ENCODE results near the gene NDUFB10. TPM values are rescaled to one million over a fixed set of nuclear protein-coding genes. Genes with fewer than 3 reads are reported as not detected.

NDUFB10 gene
- total and polyA plus RNA-seq, 2 experiments from 2014 or later = 244 to 495 TPM

- TF ChIP-seq EZH2 (IDR thresholded peaks at IDR 0.05; ENCODE audit: low read depth, unreplicated experiment) (no peak), CTCF (conservative IDR thresholded peaks at IDR 0.05; ENCODE audit: low read depth in 2 of 2) (no peak), EZH2phosphoT487 (IDR thresholded peaks at IDR 0.05; ENCODE audit: unreplicated experiment) (no peak), NANOG (IDR thresholded peaks at IDR 0.05; ENCODE audit: borderline replicate concordance) (no peak)
Measured at GRCh38 chr16:2007081-2007836, 47.9 kb downstream of the NDUFB10 start (continued).

- Histone ChIP-seq H3K4me3 (peak overlapping the region; percentile 91), H2AFZ (no peak overlapping the region), H3F3A (replicated peaks; ENCODE audit: low read depth) (peaks cover 28% of the 10 kb centered on the region; the same call in 1 of the 2 replicates), H4K20me1 (replicated peaks; ENCODE audit: insufficient read depth) (peaks cover 36% of the 10 kb centered on the region), H3K27me3 (ENCODE audit: insufficient read depth) (no peaks in the 10 kb centered on the region), H3K4me2 (peak overlapping the region; percentile 97), H3K79me2 (replicated peaks; ENCODE audit: insufficient read depth) (peaks cover 42% of the 10 kb centered on the region), H3K27ac (ENCODE audit: low read depth) (no peak overlapping the region), H3K4me1 (ENCODE audit: insufficient read depth) (peaks cover 22% of the 10 kb centered on the region), H3K36me3 (ENCODE audit: insufficient read depth) (no peaks in the 10 kb centered on the region), H3K9me2 (ENCODE audit: insufficient read depth) (no peaks in the 10 kb centered on the region)
- peaks cover 15% of the 10 kb centered on the region for H3K27me3 Mint-ChIP-seq (ENCODE audit: insufficient read depth, low read depth, poor library complexity)
- H3K4me1 Mint-ChIP-seq = peaks cover 37% of the 10 kb centered on the region
- H3K36me3 Mint-ChIP-seq (ENCODE audit: low read depth) = peaks cover 11% of the 10 kb centered on the region
- no peaks in the 10 kb centered on the region for H3K9me3 Mint-ChIP-seq
- no peak for ATAC-seq
- no peak overlapping the region; the same call in 1 of the 2 replicates for H3K27ac Mint-ChIP-seq
- no peak for DNase-seq (ENCODE audit: low spot score)
- H3K4me3 Mint-ChIP-seq = peak overlapping the region; percentile 74
- TF ChIP-seq POLR2AphosphoS5 (IDR thresholded peaks at IDR 0.05; ENCODE audit: low read depth) (no peak), ZNF331 (CRISPR knock-in tag; IDR thresholded peaks at IDR 0.05; ENCODE audit: low read depth) (no peak), STAT1 (IDR thresholded peaks at IDR 0.05; ENCODE audit: unreplicated experiment) (no peak), JUNB (IDR thresholded peaks at IDR 0.05; ENCODE audit: unreplicated experiment) (no peak), CREB1 (CRISPR knock-in tag; IDR thresholded peaks at IDR 0.05; ENCODE audit: low read depth) (no peak), REST (IDR thresholded peaks at IDR 0.05; ENCODE audit: unreplicated experiment) (no peak), ZNF462 (CRISPR knock-in tag; IDR thresholded peaks at IDR 0.05) (no peak), ETS1 (IDR thresholded peaks at IDR 0.05) (no peak)
Measured at GRCh38 chr16:2008009-2008526, 48.7 kb downstream of the NDUFB10 start.
